GM12878 (cell line): Measurements from ENCODE around the gene CAPRIN2. TPM values are rescaled to one million over a fixed set of nuclear protein-coding genes. Genes with fewer than 3 reads are reported as not detected.

Experiments
- ATAC-seq: fragments of 200-7000 bp; cut with Tn5 transposase; 3 replicates; pipeline ENCODE4 v1.9.1; 2020; ENCODE audit warnings: mild to moderate bottlenecking, moderate library complexity
- BruUV-seq: library from RNA; stranded (reverse); fragments of 400-500 nt; replicated peaks from 2 replicates; lab custom pipeline; 2021; lab: Mats Ljungman, UMichigan
- CTCF ChIA-PET: fragments of 300-600 bp; sonication (Branson Sonifier 250); formaldehyde crosslinking; extraction: SDS; loops from one replicate; lab custom pipeline; 2021; ENCODE audit warnings: inconsistent platforms; lab: Yijun Ruan, JAX
- POLR2A ChIA-PET: fragments of 350-600 bp; formaldehyde crosslinking; extraction: SDS; loops from one replicate; lab custom pipeline; 2021; ENCODE audit warnings: inconsistent platforms; lab: Charles Lee
- RAD21 ChIA-PET: fragments of 300-600 bp; sonication (Branson Sonifier 250); formaldehyde crosslinking; loops from one replicate; lab custom pipeline; 2023; ENCODE audit warnings: antibody characterized with exemption; ENCODE audit not compliant: unreplicated experiment; lab: Charles Lee
- SMC1A ChIA-PET: fragments of 300-600 bp; sonication (Branson Sonifier 250); formaldehyde crosslinking; loops from one replicate; lab custom pipeline; 2023; ENCODE audit not compliant: unreplicated experiment, uncharacterized antibody; lab: Charles Lee
- DNase-seq: peaks from one replicate; pipeline ENCODE4 v3.0.0-alpha.2; 2011; ENCODE audit warnings: low read depth, low spot score
- FAIRE-seq: peaks from 3 replicates; lab custom pipeline; 2011; peaks lifted over from hg19 to GRCh38; lab: Jason Lieb, UNC
- H2AFZ ChIP-seq: 2 replicates; pipeline ENCODE4 v1.6.0; 2011; ENCODE audit warnings: low read depth, low read length, control low read depth; ENCODE audit not compliant: control insufficient read depth
- H3K27ac ChIP-seq: 2 replicates; pipeline ENCODE4 v1.5.1; 2011; ENCODE audit warnings: control low read depth; ENCODE audit not compliant: control insufficient read depth, insufficient read depth
- H3K27me3 ChIP-seq, 2 experiments: replicated peaks in 1 of 2; 2 replicates each; pipeline versions ENCODE4 v1.6.0 to v1.6.1; 2011; ENCODE audit warnings: low read length in 1 of 2; ENCODE audit not compliant: control insufficient read depth in 2 of 2, insufficient read depth in 2 of 2
- H3K36me3 ChIP-seq, 2 experiments: 2 replicates each; pipeline ENCODE4 v1.5.1; 2011; ENCODE audit warnings: low read length in 1 of 2; ENCODE audit not compliant: control insufficient read depth in 2 of 2, insufficient read depth in 2 of 2
- H3K4me1 ChIP-seq: 2 replicates; pipeline ENCODE4 v1.6.1; 2011; ENCODE audit warnings: mild to moderate bottlenecking, low read length, moderate library complexity, mixed read lengths; ENCODE audit not compliant: control insufficient read depth, insufficient read depth
- H3K4me2 ChIP-seq: 2 replicates; pipeline ENCODE4 v1.6.0; 2011; ENCODE audit warnings: control low read depth; ENCODE audit not compliant: control insufficient read depth, insufficient read depth
- H3K4me3 ChIP-seq: fragments of 200-600 bp; sonication (generic); 2 replicates; pipeline ENCODE4 v1.5.1; 2016
- H3K79me2 ChIP-seq: 2 replicates; pipeline ENCODE4 v1.6.0; 2011; ENCODE audit warnings: low read length; ENCODE audit not compliant: control insufficient read depth, insufficient read depth
- H3K9ac ChIP-seq: 2 replicates; pipeline ENCODE4 v1.8.0; 2011; ENCODE audit warnings: low read length, control low read depth, mixed read lengths; ENCODE audit not compliant: control insufficient read depth, insufficient read depth
- H3K9me3 ChIP-seq: replicated peaks from 3 replicates; pipeline ENCODE4 v1.5.1; 2011; ENCODE audit warnings: mild to moderate bottlenecking, low read length; ENCODE audit not compliant: control insufficient read depth, insufficient read depth
- H4K20me1 ChIP-seq: 2 replicates; pipeline ENCODE4 v1.6.0; 2011; ENCODE audit not compliant: control insufficient read depth, insufficient read depth
- CBFB ChIP-seq: IDR thresholded peaks from 2 replicates; pipeline ENCODE4 v1.6.1; 2016; ENCODE audit warnings: antibody characterized with exemption, low read depth
- CHD1 ChIP-seq: IDR thresholded peaks from 2 replicates; pipeline ENCODE4 v1.6.1; 2012; ENCODE audit warnings: low read depth, low read length, improper control_type of control experiment
- CTCF ChIP-seq, 3 experiments: IDR thresholded peaks in 2 of 3; conservative IDR thresholded peaks in 1 of 3; 2 replicates each; pipeline ENCODE4 v1.5.1; 2011; ENCODE audit warnings: low read depth in 3 of 3, low read length in 3 of 3, mild to moderate bottlenecking in 3 of 3, control low read depth in 2 of 3, moderate library complexity in 2 of 3, inconsistent platforms in 1 of 3, mixed read lengths in 1 of 3; ENCODE audit not compliant: control insufficient read depth in 2 of 3, insufficient read depth in 1 of 3; ENCODE audit errors: extremely low read depth in 1 of 3
- EED ChIP-seq: sonication (generic); IDR thresholded peaks from 2 replicates; pipeline ENCODE4 v1.6.1; 2016; ENCODE audit warnings: antibody characterized with exemption, low read depth
- ESRRA ChIP-seq: IDR thresholded peaks from 2 replicates; pipeline ENCODE4 v1.6.1; 2012; ENCODE audit warnings: mild to moderate bottlenecking, low read length, improper control_type of control experiment
- EZH2 ChIP-seq: IDR thresholded peaks from 2 replicates; pipeline ENCODE4 v1.6.1; 2012; ENCODE audit warnings: low read depth, mild to moderate bottlenecking, control low read depth, inconsistent platforms, low read length, borderline replicate concordance; ENCODE audit not compliant: control insufficient read depth
- HSF1 ChIP-seq: fragments of 150-350 bp; IDR thresholded peaks from 2 replicates; pipeline ENCODE4 v1.6.1; 2014; ENCODE audit warnings: mild to moderate bottlenecking, low read depth, low read length
- NFIC ChIP-seq: IDR thresholded peaks from 2 replicates; pipeline ENCODE4 v1.6.1; 2012; ENCODE audit warnings: low read depth, mild to moderate bottlenecking, inconsistent platforms, low read length, moderate library complexity
- PAX5 ChIP-seq: IDR thresholded peaks from 2 replicates; pipeline ENCODE4 v1.6.1; 2011; ENCODE audit warnings: low read depth, low read length, borderline replicate concordance
- PKNOX1 ChIP-seq: fragments of 450-650 bp; IDR thresholded peaks from 2 replicates; pipeline ENCODE4 v1.6.1; 2016; ENCODE audit warnings: mild to moderate bottlenecking
- SMARCA5 ChIP-seq: fragments of 450-650 bp; IDR thresholded peaks from 2 replicates; pipeline ENCODE4 v1.6.1; 2017; ENCODE audit warnings: mild to moderate bottlenecking
- STAT1 ChIP-seq: fragments of 450-650 bp; conservative IDR thresholded peaks from 2 replicates; pipeline ENCODE4 v1.6.1; 2014; ENCODE audit warnings: antibody characterized with exemption, mild to moderate bottlenecking
- ZBED1 ChIP-seq: IDR thresholded peaks from 2 replicates; pipeline ENCODE4 v1.6.1; 2016; ENCODE audit warnings: borderline replicate concordance
- ZNF592 ChIP-seq: fragments of 450-650 bp; IDR thresholded peaks from 2 replicates; pipeline ENCODE4 v1.6.1; 2017; ENCODE audit warnings: mild to moderate bottlenecking, moderate library complexity
- WGBS: methylation state at CpG from one replicate; pipeline ENCODE4 v1.1.6; 2016; ENCODE audit warnings: low lambda C conversion rate; ENCODE audit not compliant: insufficient replicate concordance, insufficient coverage; ENCODE audit errors: missing lambda C conversion rate; 5-methylcytosine and 5-hydroxymethylcytosine counted together
- in situ Hi-C: fragments of 300-500 bp; cut with MboI; formaldehyde crosslinking; loops from 9 replicates; pipeline ENCODE4 v1.14.3; 2018; ENCODE audit warnings: mixed read lengths
- intact Hi-C: fragments of 100-400 bp; cut with micrococcal nuclease; formaldehyde crosslinking; loops from one replicate; pipeline ENCODE4 v1.14.2; 2022; ENCODE audit not compliant: unreplicated experiment
- polyA plus RNA-seq, 11 experiments: library from polyadenylated mRNA; depleted of rRNA in 4 of 11; unstranded in 6 of 11; stranded (reverse) in 5 of 11; fragments of >200 nt; fragmentation: Nextera tagmentation in 4 of 11; fragmentation: Illumina TruSeq in 1 of 11; extraction: Ambion mirVana in 4 of 11; extraction: Trizol in 1 of 11; gene quantifications; 1 replicate in 1 of 11; 2 replicates in 10 of 11; pipeline versions ENCODE4 v1.2.1 to v1.2.3, GENCODE V29; 2011 to 2016; ENCODE audit warnings: inconsistent platforms in 2 of 11, missing spikeins in 2 of 11, low read depth in 1 of 11
- total RNA-seq, 4 experiments: library from RNA; depleted of rRNA in 3 of 4; stranded (reverse); fragments of >200 nt in 3 of 4; fragmentation: Illumina TruSeq in 1 of 4; extraction: Trizol in 1 of 4; gene quantifications; 2 replicates each; pipeline versions ENCODE4 v1.2.1 to v1.2.3, GENCODE V29; 2013 to 2021

The CAPRIN2 gene
- total and polyA plus RNA-seq, 10 of the 15 experiments (the other 5 are each of a cell fraction or from before 2014, with no cell fraction given): 1.2 to 13.6 (median 8.2) TPM

GRCh38 chr12:30769802-30770201 lies 15.1 kb upstream of the CAPRIN2 start (continued):
- no peak for TF ChIP-seq CBFB
- TF ChIP-seq NFIC: no peak
- no peak for TF ChIP-seq CTCF (IDR thresholded peaks at IDR 0.05 in 2 of 3, conservative IDR thresholded peaks at IDR 0.05 in 1 of 3; ENCODE audit: control insufficient read depth in 2 of 3, extremely low read depth in 1 of 3, insufficient read depth in 1 of 3, low read depth in 3 of 3, low read length in 3 of 3)
- no peak for TF ChIP-seq CHD1

- no peaks in the 10 kb centered on the region for H3K79me2 ChIP-seq
- H4K20me1 ChIP-seq: no peaks in the 10 kb centered on the region
- RAD21 ChIA-PET: no interaction called here
- ATAC-seq (no peak), DNase-seq (no peak), FAIRE-seq (no peak)
- CTCF ChIA-PET: no interaction called here
- H3K9me3 ChIP-seq: no peaks in the 10 kb centered on the region
- in situ Hi-C loops: no loop called here
- H3K4me1 ChIP-seq: no peaks in the 10 kb centered on the region
- no peak overlapping the region for H3K27ac ChIP-seq
- no peaks in the 10 kb centered on the region for H3K36me3 ChIP-seq
- H3K4me2 ChIP-seq: no peak overlapping the region
- no peak overlapping the region for H3K9ac ChIP-seq
- intact Hi-C loops: no loop called here
- H3K27me3 ChIP-seq: no peaks in the 10 kb centered on the region; a peak in 1 of 4 replicates
- no peak overlapping the region for H3K4me3 ChIP-seq
- H2AFZ ChIP-seq: no peak overlapping the region
- POLR2A ChIA-PET: no interaction called here
- SMC1A ChIA-PET: interaction anchor here (1.3 kb wide), 1 partner anchor 30 kb away, joined by 3 read pairs; no protein-coding TSS in a partner anchor
- BruUV-seq: no TSS peak
- WGBS: 8% methylated on average over 2 of the region's 2 CpGs
- TF ChIP-seq PKNOX1 (no peak), ZBED1 (no peak), EZH2 (no peak), HSF1 (no peak), SMARCA5 (no peak), PAX5 (no peak), STAT1 (no peak), ESRRA (no peak), ZNF592 (no peak), EED (no peak)
Observed at GRCh38 chr12:30764251-30764650, 9.5 kb upstream of the CAPRIN2 start.
